Measurements from ENCODE around the gene MICALL2.

Gene MICALL2

GRCh38 chr7:1431226-1431625 is 28.0 kb downstream of the MICALL2 start:
- Histone ChIP-seq H3K4me1 (ENCODE audit: control insufficient read depth, low read length) (no peaks in the 10 kb centered on the region), H3K9me2 (replicated peaks; ENCODE audit: control insufficient read depth, low read length) (no peaks in the 10 kb centered on the region), H3K27me3 (ENCODE audit: control insufficient read depth, low read length) (no peaks in the 10 kb centered on the region), H3K79me2 (ENCODE audit: control insufficient read depth, low read length) (no peaks in the 10 kb centered on the region), H3F3A (ENCODE audit: control insufficient read depth, insufficient read depth) (no peaks in the 10 kb centered on the region), H3K4me3 (ENCODE audit: low read length) (no peak overlapping the region), H4K20me1 (ENCODE audit: control insufficient read depth, insufficient read depth, low read depth, low read length) (no peaks in the 10 kb centered on the region), H3K36me3 (ENCODE audit: control insufficient read depth, low read length) (no peaks in the 10 kb centered on the region), H3K27ac (ENCODE audit: low read depth, low read length) (no peak overlapping the region), H3K9me3 (ENCODE audit: control insufficient read depth, insufficient read depth, low read length) (no peaks in the 10 kb centered on the region), H3K4me2 (ENCODE audit: low read length) (no peak overlapping the region)
- TF ChIP-seq CTCF (IDR thresholded peaks at IDR 0.05; ENCODE audit: low read depth, low read length, poor library complexity, severe bottlenecking) (no peak), EZH2phosphoT487 (IDR thresholded peaks at IDR 0.05; ENCODE audit: borderline replicate concordance, low read length) (no peak)

DNA sequence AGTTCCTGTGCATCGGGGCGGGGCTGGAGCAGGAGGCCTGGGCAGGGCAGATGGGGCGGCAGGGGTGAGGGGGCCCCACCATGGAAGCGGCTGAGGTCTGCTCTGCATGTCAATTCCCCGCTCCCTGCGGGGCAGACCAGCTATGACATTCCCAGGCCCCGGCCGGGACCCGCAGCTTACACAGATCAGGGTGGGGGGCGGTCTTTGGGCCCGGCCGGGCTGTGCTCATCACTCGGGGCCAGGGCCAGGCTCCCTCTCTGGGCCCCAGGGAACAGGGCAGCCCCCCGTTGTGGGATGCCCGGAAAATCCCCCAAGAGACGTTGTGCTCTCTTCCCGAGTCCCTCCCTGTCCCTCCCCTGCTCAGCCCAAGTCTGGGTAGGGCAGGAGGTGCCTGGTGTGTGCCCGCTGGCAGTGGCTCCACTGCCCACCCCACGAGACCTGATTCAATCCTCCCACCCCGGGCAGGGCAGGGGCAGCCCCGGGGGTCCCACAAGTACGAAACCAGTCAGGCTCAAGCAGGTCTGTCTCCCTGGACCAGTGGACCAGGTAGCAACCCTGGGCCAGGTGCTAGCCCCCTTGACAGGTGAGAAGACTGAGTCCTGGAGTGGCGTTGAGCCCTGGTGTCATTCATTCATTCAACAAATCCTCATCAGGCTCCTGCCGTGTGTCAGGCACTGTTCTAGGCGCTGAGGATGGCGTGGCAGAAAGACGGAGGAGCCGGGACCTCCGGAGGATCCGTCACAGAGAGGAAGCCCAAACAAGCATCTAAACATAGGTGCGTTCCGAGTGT is 29.0 kb downstream of the MICALL2 start:
- Histone ChIP-seq H3K9me3 (ENCODE audit: control insufficient read depth, insufficient read depth, low read length) (no peaks in the 10 kb centered on the region), H3K4me3 (ENCODE audit: low read length) (no peak overlapping the region), H4K20me1 (ENCODE audit: control insufficient read depth, insufficient read depth, low read depth, low read length) (no peaks in the 10 kb centered on the region), H3K4me2 (ENCODE audit: low read length) (no peak overlapping the region), H3K4me1 (ENCODE audit: control insufficient read depth, low read length) (no peaks in the 10 kb centered on the region), H3K9me2 (replicated peaks; ENCODE audit: control insufficient read depth, low read length) (no peaks in the 10 kb centered on the region), H3F3A (ENCODE audit: control insufficient read depth, insufficient read depth) (no peaks in the 10 kb centered on the region), H3K36me3 (ENCODE audit: control insufficient read depth, low read length) (no peaks in the 10 kb centered on the region), H3K27me3 (ENCODE audit: control insufficient read depth, low read length) (no peaks in the 10 kb centered on the region), H3K27ac (ENCODE audit: low read depth, low read length) (no peak overlapping the region), H3K79me2 (ENCODE audit: control insufficient read depth, low read length) (no peaks in the 10 kb centered on the region)
- TF ChIP-seq CTCF (IDR thresholded peaks at IDR 0.05; ENCODE audit: low read depth, low read length, poor library complexity, severe bottlenecking) = no peak
- TF ChIP-seq EZH2phosphoT487 (IDR thresholded peaks at IDR 0.05; ENCODE audit: borderline replicate concordance, low read length) = no peak

GRCh38 chr7:1428941-1429501 is 30.2 kb downstream of the MICALL2 start:
- H3K27me3 ChIP-seq (ENCODE audit: control insufficient read depth, low read length) = peaks cover 6% of the 10 kb centered on the region; the same call in 1 of the 2 replicates
- no peaks in the 10 kb centered on the region for H3K36me3 ChIP-seq (ENCODE audit: control insufficient read depth, low read length)
- H3K9me3 ChIP-seq (ENCODE audit: control insufficient read depth, insufficient read depth, low read length) = no peaks in the 10 kb centered on the region
- no peak overlapping the region for H3K4me3 ChIP-seq (ENCODE audit: low read length)
- no peak overlapping the region for H3K27ac ChIP-seq (ENCODE audit: low read depth, low read length)
- TF ChIP-seq EZH2phosphoT487 (IDR thresholded peaks at IDR 0.05; ENCODE audit: borderline replicate concordance, low read length) (no peak), CTCF (IDR thresholded peaks at IDR 0.05; ENCODE audit: low read depth, low read length, poor library complexity, severe bottlenecking) (no peak)
- no peak overlapping the region for H3K4me2 ChIP-seq (ENCODE audit: low read length)
- H3K79me2 ChIP-seq (ENCODE audit: control insufficient read depth, low read length) = no peaks in the 10 kb centered on the region
- no peaks in the 10 kb centered on the region for H3F3A ChIP-seq (ENCODE audit: control insufficient read depth, insufficient read depth)
- H4K20me1 ChIP-seq (ENCODE audit: control insufficient read depth, insufficient read depth, low read depth, low read length) = no peaks in the 10 kb centered on the region
- no peaks in the 10 kb centered on the region for H3K4me1 ChIP-seq (ENCODE audit: control insufficient read depth, low read length)
- H3K9me2 ChIP-seq (replicated peaks; ENCODE audit: control insufficient read depth, low read length) = no peaks in the 10 kb centered on the region
